BJ (cell line): Measurements from ENCODE around the gene CRTC3. TPM values are rescaled to one million over a fixed set of nuclear protein-coding genes. Genes with fewer than 3 reads are reported as not detected.

Source experiments
- CTCF ChIA-PET: fragments of 350-600 bp; formaldehyde crosslinking; extraction: SDS; loops from one replicate; lab custom pipeline; 2021; ENCODE audit warnings: antibody characterized with exemption, inconsistent platforms; lab: Yijun Ruan, JAX
- POLR2A ChIA-PET: fragments of 300-600 bp; sonication (Branson Sonifier 250); formaldehyde crosslinking; extraction: SDS; loops from one replicate; lab custom pipeline; 2021; ENCODE audit warnings: antibody characterized with exemption; lab: Charles Lee
- DNase-seq: peaks from one replicate; pipeline ENCODE4 v3.0.0-alpha.2; 2011; ENCODE audit warnings: low read depth
- H3K27me3 ChIP-seq: 2 replicates; pipeline ENCODE4 v1.6.0; 2011; ENCODE audit warnings: low read length; ENCODE audit not compliant: control insufficient read depth, insufficient read depth
- H3K36me3 ChIP-seq: 2 replicates; pipeline ENCODE4 v1.5.1; 2011; ENCODE audit warnings: low read length; ENCODE audit not compliant: control insufficient read depth, insufficient read depth
- H3K4me3 ChIP-seq: 2 replicates; pipeline ENCODE4 v1.5.1; 2011; ENCODE audit warnings: low read depth, mild to moderate bottlenecking, control low read depth, low read length
- polyA plus RNA-seq: library from polyadenylated mRNA; depleted of rRNA; stranded (reverse); fragments of >200 nt; gene quantifications from 2 replicates; pipeline ENCODE4 v1.2.3, GENCODE V29; 2011
- TF ChIP-seq, protein P1 (sequence below): IDR thresholded peaks from 2 replicates; pipeline ENCODE4 v1.5.1; 2011; ENCODE audit warnings: low read depth, mild to moderate bottlenecking, control low read depth, inconsistent platforms, low read length, moderate library complexity; ENCODE audit not compliant: insufficient read depth

CRTC3 gene
- polyA plus RNA-seq, 1 experiment, result 28.5 TPM

- no peak for DNase-seq
- TF ChIP-seq, protein P1, sequence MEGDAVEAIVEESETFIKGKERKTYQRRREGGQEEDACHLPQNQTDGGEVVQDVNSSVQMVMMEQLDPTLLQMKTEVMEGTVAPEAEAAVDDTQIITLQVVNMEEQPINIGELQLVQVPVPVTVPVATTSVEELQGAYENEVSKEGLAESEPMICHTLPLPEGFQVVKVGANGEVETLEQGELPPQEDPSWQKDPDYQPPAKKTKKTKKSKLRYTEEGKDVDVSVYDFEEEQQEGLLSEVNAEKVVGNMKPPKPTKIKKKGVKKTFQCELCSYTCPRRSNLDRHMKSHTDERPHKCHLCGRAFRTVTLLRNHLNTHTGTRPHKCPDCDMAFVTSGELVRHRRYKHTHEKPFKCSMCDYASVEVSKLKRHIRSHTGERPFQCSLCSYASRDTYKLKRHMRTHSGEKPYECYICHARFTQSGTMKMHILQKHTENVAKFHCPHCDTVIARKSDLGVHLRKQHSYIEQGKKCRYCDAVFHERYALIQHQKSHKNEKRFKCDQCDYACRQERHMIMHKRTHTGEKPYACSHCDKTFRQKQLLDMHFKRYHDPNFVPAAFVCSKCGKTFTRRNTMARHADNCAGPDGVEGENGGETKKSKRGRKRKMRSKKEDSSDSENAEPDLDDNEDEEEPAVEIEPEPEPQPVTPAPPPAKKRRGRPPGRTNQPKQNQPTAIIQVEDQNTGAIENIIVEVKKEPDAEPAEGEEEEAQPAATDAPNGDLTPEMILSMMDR, result no peak
- ChIA-PET CTCF (no interaction called here), POLR2A (no interaction called here)
- H3K4me3 ChIP-seq, result no peak overlapping the region
- H3K27me3 ChIP-seq, result peaks cover 6% of the 10 kb centered on the region; the same call in 1 of the 2 replicates
- no peaks in the 10 kb centered on the region for H3K36me3 ChIP-seq
Measured at GRCh38 chr15:90674476-90674875, 144.8 kb downstream of the CRTC3 start.

GRCh38 chr15:90675464-90675863 is 145.7 kb downstream of the CRTC3 start:
- peaks cover 6% of the 10 kb centered on the region; the same call in 1 of the 2 replicates for H3K27me3 ChIP-seq
- TF ChIP-seq, protein P1, result no peak
- DNase-seq, result no peak
- no peak overlapping the region for H3K4me3 ChIP-seq
- ChIA-PET POLR2A (no interaction called here), CTCF (interaction anchor here (1.6 to 2.1 kb wide), 2 partner anchors 9 to 27 kb away, joined by 4 to 8 read pairs; no protein-coding TSS in a partner anchor)
- no peaks in the 10 kb centered on the region for H3K36me3 ChIP-seq

DNA sequence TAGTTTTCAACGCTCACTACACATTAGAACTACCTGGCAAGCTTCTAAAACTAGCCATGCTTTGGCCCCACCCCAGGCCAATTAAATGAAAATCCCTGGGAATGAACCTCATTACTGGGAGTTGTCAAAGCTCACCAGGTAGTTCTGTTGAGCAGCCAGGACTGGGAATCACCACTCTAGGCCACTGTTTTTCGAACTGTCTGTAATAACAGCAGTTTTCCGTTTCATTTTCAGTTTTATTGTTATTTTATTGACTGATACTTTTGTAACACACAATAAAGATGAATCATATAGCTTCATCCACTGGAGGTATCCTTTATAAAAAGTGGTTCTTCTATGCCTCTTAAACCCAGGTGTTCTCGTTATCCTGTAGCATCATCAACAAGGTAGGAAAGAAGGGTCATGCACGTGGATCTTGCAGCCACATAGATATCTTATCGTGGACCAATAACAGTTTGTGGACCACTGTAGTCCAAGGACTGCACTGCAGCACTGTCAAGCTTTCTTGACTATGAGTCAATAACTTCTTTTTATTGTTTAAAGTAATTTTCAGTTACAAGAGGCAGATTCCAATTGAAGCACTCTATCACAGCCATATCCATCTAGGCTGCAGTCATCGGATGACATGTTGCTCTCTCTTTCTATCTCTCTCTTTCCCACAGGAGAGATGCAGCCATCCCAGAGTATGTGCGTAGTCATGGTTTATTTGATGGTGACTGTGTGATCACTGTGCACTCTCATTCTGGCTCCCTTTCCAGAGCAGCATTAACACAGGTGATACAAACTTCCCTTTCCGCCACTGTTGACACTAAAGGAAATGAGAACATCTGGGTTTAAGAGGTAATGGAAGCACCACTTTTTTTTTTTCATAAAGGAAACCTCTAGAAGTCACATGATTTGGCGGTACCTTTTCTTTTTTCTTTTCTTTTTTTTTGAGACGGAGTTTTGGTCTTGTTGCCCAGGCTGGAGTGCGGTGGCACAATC is 148.4 kb downstream of the CRTC3 start:
- TF ChIP-seq, protein P1, result no peak
- CTCF ChIA-PET, result interaction anchor here (0.7 kb wide), 1 partner anchor 25 kb away, joined by 3 read pairs; no protein-coding TSS in a partner anchor
- H3K27me3 ChIP-seq, result 0 out of 2 replicates have a peak, but pooled peaks cover 3% of the 10 kb centered on the region
- DNase-seq, result no peak
- POLR2A ChIA-PET, result no interaction called here
- no peaks in the 10 kb centered on the region for H3K36me3 ChIP-seq
- H3K4me3 ChIP-seq, result no peak overlapping the region

GRCh38 chr15:90679959-90680358 is 150.2 kb downstream of the CRTC3 start:
- CTCF ChIA-PET, result no interaction called here
- TF ChIP-seq, protein P1, result no peak
- no peak for DNase-seq
- POLR2A ChIA-PET, result no interaction called here
- no peaks in the 10 kb centered on the region for H3K36me3 ChIP-seq
- H3K4me3 ChIP-seq, result no peak overlapping the region
- no peaks in the 10 kb centered on the region for H3K27me3 ChIP-seq

DNA sequence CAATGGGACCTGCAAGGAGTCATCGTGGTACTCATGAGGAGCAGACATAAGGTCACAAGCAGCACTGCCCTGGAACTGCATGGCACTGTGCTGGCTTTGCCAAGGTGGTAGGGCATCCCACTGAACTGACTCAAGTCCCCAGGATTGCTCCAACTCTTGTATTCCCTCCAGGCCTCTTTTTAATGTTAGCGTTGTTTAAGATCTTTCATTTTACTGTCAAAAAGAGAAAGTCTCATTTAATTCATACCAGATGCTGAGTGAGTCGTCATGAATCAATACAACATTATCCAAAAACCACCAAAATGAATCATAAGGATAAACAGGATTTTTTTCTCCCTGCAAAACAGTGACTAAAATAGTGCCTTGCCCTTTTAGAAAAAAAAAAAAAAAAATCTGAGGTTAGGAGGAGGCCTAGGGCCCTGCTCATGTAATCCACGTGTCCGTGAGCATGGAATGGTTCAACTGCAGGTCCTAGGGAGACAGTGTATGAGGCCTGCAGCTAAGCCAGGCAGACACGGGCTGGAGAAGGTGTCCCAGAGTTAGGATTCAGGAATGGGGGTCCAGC is 150.7 kb downstream of the CRTC3 start:
- TF ChIP-seq, protein P1, result no peak
- POLR2A ChIA-PET, result no interaction called here
- DNase-seq, result peak; percentile 96
- no peaks in the 10 kb centered on the region for H3K27me3 ChIP-seq
- H3K36me3 ChIP-seq, result no peaks in the 10 kb centered on the region
- CTCF ChIA-PET, result interaction anchor here (0.7 to 1.7 kb wide), 4 partner anchors 13 to 205 kb away, joined by 4 to 5 read pairs (median 4); no protein-coding TSS in a partner anchor
- no peak overlapping the region for H3K4me3 ChIP-seq
